Heart left ventricle (tissue), 16 donors: ENCODE data around the gene MUCL1. TPM values are rescaled to one million over a fixed set of nuclear protein-coding genes. Genes with fewer than 3 reads are reported as not detected.

ENCODE experiments used
- ATAC-seq, 4 donors: fragments of 200-7000 bp; cut with Tn5 transposase; one replicate each; pipeline ENCODE4 v1.9.1; 2020 to 2022; ENCODE audit warnings: moderate library complexity in 4 of 4, mild to moderate bottlenecking in 3 of 4, moderate number of reproducible peaks in 1 of 4
- DNase-seq, 5 donors: peaks; one replicate each; pipeline ENCODE4 v3.0.0-alpha.2; 2020
- H3K27ac ChIP-seq, 12 donors: fragments of 200-600 bp; sonication (generic) in 4 of 12; one replicate each; pipeline versions ENCODE4 v1.5.0 to v1.8.0; 2016 to 2022; ENCODE audit warnings: mild to moderate bottlenecking in 2 of 12
- H3K27me3 ChIP-seq, 9 donors: fragments of 200-600 bp; sonication (generic) in 2 of 9; one replicate each; pipeline versions ENCODE4 v1.5.1 to v1.8.0; 2016 to 2022; ENCODE audit warnings: mild to moderate bottlenecking in 3 of 9
- H3K36me3 ChIP-seq, 9 donors: fragments of 200-600 bp; sonication (generic) in 2 of 9; one replicate each; pipeline versions ENCODE4 v1.5.0 to v1.8.0; 2018 to 2022; ENCODE audit warnings: mild to moderate bottlenecking in 2 of 9
- H3K4me1 ChIP-seq, 12 donors: fragments of 200-600 bp; sonication (generic) in 4 of 12; one replicate each; pipeline versions ENCODE4 v1.5.0 to v1.8.0; 2016 to 2022; ENCODE audit warnings: mild to moderate bottlenecking in 3 of 12
- H3K4me3 ChIP-seq, 12 donors: fragments of 200-600 bp; sonication (generic) in 4 of 12; one replicate each; pipeline versions ENCODE4 v1.5.0 to v1.8.0; 2017 to 2022; ENCODE audit warnings: mild to moderate bottlenecking in 9 of 12, moderate library complexity in 4 of 12
- H3K9me3 ChIP-seq, 12 donors: fragments of 200-600 bp; sonication (generic) in 4 of 12; one replicate each; pipeline versions ENCODE4 v1.5.0 to v1.8.0; 2016 to 2022; ENCODE audit warnings: mild to moderate bottlenecking in 1 of 12
- POLR2A ChIP-seq, 2 donors: fragments of 450-650 bp; IDR thresholded peaks; one replicate each; pipeline ENCODE4 v1.6.1; 2017; ENCODE audit warnings: antibody characterized with exemption in 2 of 2, mild to moderate bottlenecking in 2 of 2, moderate library complexity in 2 of 2
- WGBS, 4 donors: extraction: QIAGEN DNeasy Blood & Tissue Kit in 2 of 4; methylation state at CpG; one replicate each; pipeline versions ENCODE4 v1.1.5 to v1.1.7; 2013 to 2018; 5-methylcytosine and 5-hydroxymethylcytosine counted together
- intact Hi-C, 10 donors: fragments of 100-400 bp; cut with DNase I; formaldehyde crosslinking; loops; one replicate each; pipeline versions ENCODE4 v1.11.1 to v1.14.2; 2022
- polyA plus RNA-seq, 2 donors: library from polyadenylated mRNA; stranded (reverse); fragments of 200-250 nt; gene quantifications; one replicate each; pipeline ENCODE4 v1.2.3, GENCODE V29; 2013
- total RNA-seq, 9 donors: library from RNA; depleted of rRNA in 2 of 9; stranded (reverse); fragments of >200 nt in 2 of 9; fragmentation: NEBNext Ultra II Directional in 3 of 9; extraction: Animal tissue kit (Norgen Biotek cat#: 25700) in 3 of 9; gene quantifications; one replicate each; pipeline versions ENCODE4 v1.1.0 to v1.2.4, GENCODE V29; 2016 to 2023
- TF ChIP-seq, protein P1 (sequence below), 12 donors: fragments of 200-600 bp; sonication (generic) in 4 of 12; IDR thresholded peaks; one replicate each; pipeline versions ENCODE4 v1.5.0 to v1.8.0; 2018 to 2022; ENCODE audit warnings: antibody characterized with exemption in 12 of 12, mild to moderate bottlenecking in 5 of 12
- donor health status: ischemic (EF 13 %, LVEDD 7.1; RV severe dilation, severe dysfunction).
- donor health status: healthy with polysubstance abuse.
- donor health status: DM: no; HTN: yes; CAD: no.
- donor health status: DM: no; HTN: no; CAD: no.
- donor health status: ischemic (EF 25% LVEDD 6.9; RV normal size, moderate dysfunction).
- donor health status: ischemic (EF 25% LVEDD 5.7; RV mildly dilated, moderate dysfunction).
- donor health status: healthy.
- donor health status: DM: yes; HTN: yes; CAD: no.
- donor health status: ischemic (EF 35%, LVEDD 5.7; RV mildly dilated, moderate dysfunction).
- donor health status: nonischemic (EF 11% LVEDD 7.7; RV severe dilation, severe dysfunction).
- donor health status: DM: yes; HTN: yes; CAD: no.
- donor health status: PGD.
- donor health status: ischemic (EF 29% LVEDD 5.4; RV normal size, mild dysfunction).
- donor health status: nonischemic (EF 23%, LVEDD 6.1; RV moderate dilation, normal function).

Gene MUCL1
- total and polyA plus RNA-seq, 11 donors = not detected

DNA sequence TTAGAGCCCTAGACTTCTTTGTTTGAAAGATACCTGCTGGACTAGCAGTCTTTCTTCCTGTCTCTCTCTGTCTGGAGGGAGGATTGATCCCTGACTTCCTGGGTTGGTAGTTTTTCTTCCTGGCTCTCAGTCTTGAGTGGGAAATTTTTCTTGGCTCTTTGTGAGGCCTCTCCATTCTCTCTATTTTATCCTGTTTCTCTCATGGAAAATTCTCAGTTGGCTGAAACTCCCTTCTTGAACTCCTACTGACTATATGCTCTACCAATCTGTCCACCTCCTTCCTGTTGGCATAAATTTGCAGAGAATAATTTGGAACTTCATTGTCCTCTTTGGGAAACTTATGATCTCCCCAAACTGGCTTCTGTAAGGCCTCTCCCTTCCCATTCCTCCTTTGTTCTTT, 24.1 kb upstream of the MUCL1 start:
- Histone ChIP-seq H3K27ac (no peak overlapping the region), H3K27me3 (peaks cover 0 to 4% (median 0%) of the 10 kb centered on the region in 9 donors), H3K36me3 (no peaks in the 10 kb centered on the region), H3K4me1 (no peaks in the 10 kb centered on the region), H3K4me3 (no peak overlapping the region), H3K9me3 (peaks cover 0 to 3% (median 0%) of the 10 kb centered on the region in 12 donors)
- ATAC-seq (no peak), DNase-seq (no peak)
- intact Hi-C loops = no loop called here
- no peak for TF ChIP-seq POLR2A (IDR thresholded peaks at IDR 0.05)
- TF ChIP-seq, protein P1, sequence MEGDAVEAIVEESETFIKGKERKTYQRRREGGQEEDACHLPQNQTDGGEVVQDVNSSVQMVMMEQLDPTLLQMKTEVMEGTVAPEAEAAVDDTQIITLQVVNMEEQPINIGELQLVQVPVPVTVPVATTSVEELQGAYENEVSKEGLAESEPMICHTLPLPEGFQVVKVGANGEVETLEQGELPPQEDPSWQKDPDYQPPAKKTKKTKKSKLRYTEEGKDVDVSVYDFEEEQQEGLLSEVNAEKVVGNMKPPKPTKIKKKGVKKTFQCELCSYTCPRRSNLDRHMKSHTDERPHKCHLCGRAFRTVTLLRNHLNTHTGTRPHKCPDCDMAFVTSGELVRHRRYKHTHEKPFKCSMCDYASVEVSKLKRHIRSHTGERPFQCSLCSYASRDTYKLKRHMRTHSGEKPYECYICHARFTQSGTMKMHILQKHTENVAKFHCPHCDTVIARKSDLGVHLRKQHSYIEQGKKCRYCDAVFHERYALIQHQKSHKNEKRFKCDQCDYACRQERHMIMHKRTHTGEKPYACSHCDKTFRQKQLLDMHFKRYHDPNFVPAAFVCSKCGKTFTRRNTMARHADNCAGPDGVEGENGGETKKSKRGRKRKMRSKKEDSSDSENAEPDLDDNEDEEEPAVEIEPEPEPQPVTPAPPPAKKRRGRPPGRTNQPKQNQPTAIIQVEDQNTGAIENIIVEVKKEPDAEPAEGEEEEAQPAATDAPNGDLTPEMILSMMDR (IDR thresholded peaks at IDR 0.05) = no peak

DNA sequence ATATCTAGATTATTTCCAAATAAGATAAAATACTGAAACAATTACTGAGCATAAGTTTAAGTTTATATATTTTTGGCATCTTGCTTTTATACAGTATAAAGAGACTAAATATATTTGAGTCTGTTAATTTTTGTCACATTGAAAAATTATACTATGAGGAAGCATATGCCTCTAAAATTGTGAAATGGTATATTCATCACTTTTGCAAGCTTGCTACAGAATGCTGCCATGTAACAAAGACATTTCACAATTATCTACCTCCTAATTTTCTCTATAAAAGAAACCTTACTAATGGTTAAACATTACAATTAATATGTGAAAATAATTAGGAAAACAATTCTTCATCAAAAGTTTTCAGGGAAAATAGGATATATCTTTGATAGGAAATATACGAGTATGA, 22.7 kb upstream of the MUCL1 start:
- intact Hi-C loops = no loop called here
- no peak for DNase-seq
- WGBS, 4 donors = 82 to 88% (median 83%) methylated on average over 1 of the region's 1 CpG
- Histone ChIP-seq H3K9me3 (peaks cover 0 to 3% (median 0%) of the 10 kb centered on the region in 12 donors), H3K4me1 (no peaks in the 10 kb centered on the region), H3K4me3 (no peak overlapping the region), H3K36me3 (no peaks in the 10 kb centered on the region), H3K27me3 (peaks cover 0 to 4% (median 0%) of the 10 kb centered on the region in 9 donors), H3K27ac (no peak overlapping the region)
- TF ChIP-seq, protein P1 (IDR thresholded peaks at IDR 0.05) = no peak
- TF ChIP-seq POLR2A (IDR thresholded peaks at IDR 0.05) = no peak
- ATAC-seq = no peak

DNA sequence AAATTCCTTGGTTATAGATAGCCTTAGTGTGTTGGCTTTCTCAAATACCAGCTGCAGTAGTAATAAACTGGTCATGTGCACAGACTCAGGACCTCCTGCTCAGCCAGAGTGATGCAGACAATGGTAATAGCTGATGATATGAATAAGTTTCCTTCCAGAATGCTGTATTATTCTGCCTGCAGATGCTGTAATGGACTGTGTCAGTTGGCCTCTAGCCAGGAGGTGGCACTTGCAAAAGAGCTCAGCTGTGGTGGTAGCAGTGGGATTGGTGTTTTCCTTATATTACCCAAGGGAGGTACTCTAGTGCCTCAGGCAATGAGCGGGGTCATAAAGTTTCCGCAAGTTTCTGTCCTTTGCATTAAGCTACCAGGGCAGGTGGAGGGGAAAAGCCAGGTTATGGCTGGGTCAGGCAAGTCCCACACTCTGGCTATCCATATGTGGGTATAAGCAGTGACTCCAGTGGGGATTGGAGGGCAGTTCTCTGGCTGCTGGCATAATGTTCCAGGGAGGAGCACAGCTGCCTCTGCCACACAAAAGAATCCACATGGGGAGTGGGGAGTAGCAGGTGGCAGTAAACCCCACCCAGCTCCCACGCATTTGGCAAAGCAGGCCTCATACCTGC, 14.0 kb upstream of the MUCL1 start:
- no peak for TF ChIP-seq POLR2A (IDR thresholded peaks at IDR 0.05)
- TF ChIP-seq, protein P1 (IDR thresholded peaks at IDR 0.05) = no peak
- Histone ChIP-seq H3K4me1 (no peaks in the 10 kb centered on the region), H3K36me3 (no peaks in the 10 kb centered on the region), H3K27me3 (no peaks in the 10 kb centered on the region), H3K4me3 (no peak overlapping the region), H3K9me3 (peaks cover 0 to 23% (median 5%) of the 10 kb centered on the region in 12 donors), H3K27ac (no peak overlapping the region)
- ATAC-seq (no peak), DNase-seq (peak in 1 of 5 donors; percentile 8)
- intact Hi-C loops = no loop called here
- 80 to 89% (median 84%) methylated on average over 3 of the region's 3 CpGs for WGBS, 4 donors

DNA sequence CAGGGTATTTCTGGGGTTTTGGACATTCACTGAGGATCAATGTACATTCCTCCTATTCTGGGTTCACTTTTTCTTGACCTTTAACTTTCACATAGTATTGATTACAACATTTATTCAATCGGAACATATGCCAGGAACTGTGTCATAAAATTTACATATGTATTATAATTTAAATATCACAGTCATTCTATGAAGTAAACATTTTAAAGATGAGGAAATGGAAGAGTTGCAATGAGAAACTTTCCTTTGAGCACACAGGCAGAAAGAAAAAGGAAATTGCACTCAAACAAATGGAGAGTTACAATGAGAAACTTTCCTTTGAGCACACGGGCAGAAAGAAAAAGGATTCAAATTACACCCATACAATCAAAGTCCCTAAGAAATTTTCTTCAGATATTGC, 3.1 kb downstream of the MUCL1 start:
- Histone ChIP-seq H3K27me3 (peaks cover 0 to 7% (median 0%) of the 10 kb centered on the region in 9 donors), H3K4me1 (peaks cover 0 to 5% (median 0%) of the 10 kb centered on the region in 12 donors), H3K27ac (no peak overlapping the region), H3K9me3 (peaks cover 0 to 3% (median 0%) of the 10 kb centered on the region in 12 donors), H3K4me3 (no peak overlapping the region), H3K36me3 (no peaks in the 10 kb centered on the region)
- intact Hi-C loops = loop anchor here in 4 of 10 donors (5.0 to 10.0 kb wide), 2 partner anchors 97 to 100 kb away; no protein-coding TSS in a partner anchor
- DNase-seq = no peak
- WGBS, 4 donors = 56 to 66% (median 63%) methylated on average over 2 of the region's 2 CpGs
- no peak for ATAC-seq
- TF ChIP-seq POLR2A (IDR thresholded peaks at IDR 0.05) = no peak
- TF ChIP-seq, protein P1 (IDR thresholded peaks at IDR 0.05) = no peak
